ENCODE results near the gene ZBBX.

ZBBX gene

DNA sequence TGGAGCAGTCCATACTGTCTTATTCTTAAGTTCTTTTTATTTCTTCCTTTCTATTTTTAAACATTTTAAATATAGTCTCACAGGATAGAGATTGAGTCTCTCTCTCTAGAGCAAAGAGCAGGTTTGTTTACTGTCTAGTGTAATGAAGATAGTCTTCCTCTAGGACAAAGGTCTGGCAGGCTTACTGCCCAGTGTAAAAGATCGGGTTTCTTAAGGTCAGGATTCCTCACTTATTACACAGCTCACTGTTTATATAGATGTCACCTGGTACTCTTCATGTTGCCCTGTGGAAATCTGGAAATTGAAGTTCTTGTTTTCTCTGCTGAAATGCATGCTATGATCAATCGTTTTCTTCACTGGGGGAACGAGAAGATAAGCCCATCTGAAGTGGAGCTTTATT is 76.0 kb downstream of the ZBBX start:
- Histone ChIP-seq H3K4me3 (ENCODE audit: low read depth in 1 of 2, low read length in 2 of 2) (no peak overlapping the region), H3K27ac (ENCODE audit: low read depth, low read length) (no peak overlapping the region), H3K27me3 (ENCODE audit: control insufficient read depth in 1 of 2, insufficient read depth in 2 of 2, low read length in 2 of 2) (no peaks in the 10 kb centered on the region), H3K4me1 (ENCODE audit: insufficient read depth, low read length) (peaks cover 7% of the 10 kb centered on the region), H3K9me3 (ENCODE audit: low read length) (no peaks in the 10 kb centered on the region), H3K9ac (ENCODE audit: low read length) (no peak overlapping the region), H3K36me3 (ENCODE audit: insufficient read depth, low read length) (no peaks in the 10 kb centered on the region)

DNA sequence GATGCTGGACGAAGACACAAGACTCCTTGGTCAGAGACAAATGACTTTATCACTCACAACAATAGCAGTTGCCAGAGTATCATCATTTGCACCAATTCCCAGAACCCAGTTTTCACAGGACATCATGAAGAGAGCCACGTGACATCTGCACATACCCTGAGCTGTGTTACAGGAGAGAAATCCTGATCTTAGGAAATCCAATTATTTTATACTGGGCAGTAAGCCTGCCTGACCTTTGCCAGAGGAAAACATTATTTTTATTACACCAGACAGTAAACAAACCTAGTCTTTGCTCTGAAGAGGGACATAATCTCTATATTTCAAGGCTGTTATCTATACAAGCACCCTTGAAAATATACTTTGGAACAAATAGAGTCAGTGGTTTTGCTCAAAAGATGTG is 77.4 kb downstream of the ZBBX start:
- Histone ChIP-seq H3K27ac (ENCODE audit: low read depth, low read length) (no peak overlapping the region), H3K4me3 (ENCODE audit: low read depth in 1 of 2, low read length in 2 of 2) (no peak overlapping the region), H3K9me3 (ENCODE audit: low read length) (no peaks in the 10 kb centered on the region)

GRCh38 chr3:167300207-167300606 is 79.9 kb downstream of the ZBBX start:
- Histone ChIP-seq H3K9me3 (ENCODE audit: low read length) (no peaks in the 10 kb centered on the region), H3K4me1 (ENCODE audit: insufficient read depth, low read length) (peaks cover 3% of the 10 kb centered on the region), H3K4me3 (ENCODE audit: low read depth in 1 of 2, low read length in 2 of 2) (no peak overlapping the region), H3K9ac (ENCODE audit: low read length) (no peak overlapping the region), H3K36me3 (ENCODE audit: insufficient read depth, low read length) (no peaks in the 10 kb centered on the region), H3K27ac (ENCODE audit: low read depth, low read length) (no peak overlapping the region), H3K27me3 (ENCODE audit: control insufficient read depth in 1 of 2, insufficient read depth in 2 of 2, low read length in 2 of 2) (no peaks in the 10 kb centered on the region)

More for the DNA sequence above, 77.4 kb downstream of the ZBBX start:
- peaks cover 7% of the 10 kb centered on the region for H3K4me1 ChIP-seq (ENCODE audit: insufficient read depth, low read length)
- H3K9ac ChIP-seq (ENCODE audit: low read length), result no peak overlapping the region
- no peaks in the 10 kb centered on the region for H3K27me3 ChIP-seq (ENCODE audit: control insufficient read depth in 1 of 2, insufficient read depth in 2 of 2, low read length in 2 of 2)
- H3K36me3 ChIP-seq (ENCODE audit: insufficient read depth, low read length), result no peaks in the 10 kb centered on the region

DNA sequence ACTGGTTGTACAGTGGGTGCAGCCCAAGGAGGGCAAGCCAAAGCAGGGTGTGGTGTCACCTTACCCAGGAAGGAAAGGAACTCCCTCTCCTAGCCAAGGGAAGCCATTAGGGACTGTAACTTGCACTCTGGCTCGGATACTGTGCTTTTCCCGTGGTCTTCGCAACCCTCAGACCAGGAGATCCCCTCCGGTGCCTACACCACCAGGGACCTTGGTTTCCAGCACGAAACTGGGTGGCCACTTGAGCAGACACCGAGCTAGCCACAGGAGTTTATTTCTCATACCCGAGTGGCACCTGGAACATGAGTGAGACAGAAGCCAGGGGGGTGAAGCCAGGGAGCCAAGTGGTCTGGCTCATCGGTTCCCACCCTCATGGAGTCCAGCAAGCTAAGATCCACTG is 90.7 kb downstream of the ZBBX start:
- Histone ChIP-seq H3K4me1 (ENCODE audit: insufficient read depth, low read length) (no peaks in the 10 kb centered on the region), H3K27ac (ENCODE audit: low read depth, low read length) (no peak overlapping the region), H3K36me3 (ENCODE audit: insufficient read depth, low read length) (no peaks in the 10 kb centered on the region), H3K9me3 (ENCODE audit: low read length) (no peaks in the 10 kb centered on the region), H3K4me3 (ENCODE audit: low read depth in 1 of 2, low read length in 2 of 2) (no peak overlapping the region), H3K27me3 (ENCODE audit: control insufficient read depth in 1 of 2, insufficient read depth in 2 of 2, low read length in 2 of 2) (no peaks in the 10 kb centered on the region), H3K9ac (ENCODE audit: low read length) (no peak overlapping the region)

- no peak overlapping the region for H3K27ac ChIP-seq (ENCODE audit: low read depth, low read length)
- no peaks in the 10 kb centered on the region for H3K4me1 ChIP-seq (ENCODE audit: insufficient read depth, low read length)
- H3K36me3 ChIP-seq (ENCODE audit: insufficient read depth, low read length), result no peaks in the 10 kb centered on the region
- H3K9me3 ChIP-seq (ENCODE audit: low read length), result no peaks in the 10 kb centered on the region
- no peak overlapping the region for H3K4me3 ChIP-seq (ENCODE audit: low read depth in 1 of 2, low read length in 2 of 2)
- no peak overlapping the region for H3K9ac ChIP-seq (ENCODE audit: low read length)
- no peaks in the 10 kb centered on the region for H3K27me3 ChIP-seq (ENCODE audit: control insufficient read depth in 1 of 2, insufficient read depth in 2 of 2, low read length in 2 of 2)
These were observed 91.4 kb downstream of the ZBBX start for GRCh38 chr3:167288737-167289136.

GRCh38 chr3:167287308-167287707 is 92.8 kb downstream of the ZBBX start:
- Histone ChIP-seq H3K9me3 (ENCODE audit: low read length) (no peaks in the 10 kb centered on the region), H3K4me3 (ENCODE audit: low read depth in 1 of 2, low read length in 2 of 2) (no peak overlapping the region), H3K4me1 (ENCODE audit: insufficient read depth, low read length) (no peaks in the 10 kb centered on the region), H3K27me3 (ENCODE audit: control insufficient read depth in 1 of 2, insufficient read depth in 2 of 2, low read length in 2 of 2) (no peaks in the 10 kb centered on the region), H3K9ac (ENCODE audit: low read length) (no peak overlapping the region), H3K36me3 (ENCODE audit: insufficient read depth, low read length) (no peaks in the 10 kb centered on the region), H3K27ac (ENCODE audit: low read depth, low read length) (no peak overlapping the region)

DNA sequence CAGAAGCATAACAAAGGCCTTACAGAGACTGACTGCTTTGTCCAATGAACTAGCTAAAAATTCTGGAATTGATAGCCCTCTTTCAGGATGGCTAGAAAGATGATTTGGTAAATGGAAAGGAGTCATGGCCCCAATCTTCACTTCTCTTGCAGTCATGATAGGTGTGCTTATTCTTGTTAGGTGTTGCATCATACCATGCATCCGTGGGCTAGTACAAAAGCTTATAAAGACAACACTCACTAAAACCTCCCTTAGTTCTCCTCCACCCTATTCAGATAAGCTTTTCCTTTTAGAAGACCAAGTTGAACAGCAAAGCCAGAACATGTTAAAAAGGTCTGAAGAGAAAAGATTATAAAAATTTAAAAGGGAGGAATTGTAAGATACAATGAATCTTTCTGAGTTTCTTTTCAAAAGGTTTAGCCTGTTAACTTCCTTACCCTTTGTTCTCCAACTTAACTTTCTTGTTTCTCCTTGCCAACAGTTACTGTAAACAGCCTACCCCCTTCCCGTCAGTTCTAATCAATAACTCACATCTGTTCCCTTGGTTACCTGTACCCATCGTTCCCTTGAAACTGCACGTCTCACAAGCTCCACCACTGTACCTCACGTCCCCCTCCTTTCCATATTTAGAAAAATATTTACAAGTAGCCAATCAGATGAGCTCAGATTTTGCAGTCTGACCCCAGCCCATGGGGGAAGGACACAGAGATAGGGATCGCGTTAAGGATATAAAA is 105.8 kb downstream of the ZBBX start:
- H3K36me3 ChIP-seq (ENCODE audit: insufficient read depth, low read length), result no peaks in the 10 kb centered on the region
- no peak overlapping the region for H3K9ac ChIP-seq (ENCODE audit: low read length)
- no peaks in the 10 kb centered on the region for H3K9me3 ChIP-seq (ENCODE audit: low read length)
- no peak overlapping the region for H3K27ac ChIP-seq (ENCODE audit: low read depth, low read length)
- no peaks in the 10 kb centered on the region for H3K27me3 ChIP-seq (ENCODE audit: control insufficient read depth in 1 of 2, insufficient read depth in 2 of 2, low read length in 2 of 2)
- H3K4me1 ChIP-seq (ENCODE audit: insufficient read depth, low read length), result no peaks in the 10 kb centered on the region
- no peak overlapping the region for H3K4me3 ChIP-seq (ENCODE audit: low read depth in 1 of 2, low read length in 2 of 2)

DNA sequence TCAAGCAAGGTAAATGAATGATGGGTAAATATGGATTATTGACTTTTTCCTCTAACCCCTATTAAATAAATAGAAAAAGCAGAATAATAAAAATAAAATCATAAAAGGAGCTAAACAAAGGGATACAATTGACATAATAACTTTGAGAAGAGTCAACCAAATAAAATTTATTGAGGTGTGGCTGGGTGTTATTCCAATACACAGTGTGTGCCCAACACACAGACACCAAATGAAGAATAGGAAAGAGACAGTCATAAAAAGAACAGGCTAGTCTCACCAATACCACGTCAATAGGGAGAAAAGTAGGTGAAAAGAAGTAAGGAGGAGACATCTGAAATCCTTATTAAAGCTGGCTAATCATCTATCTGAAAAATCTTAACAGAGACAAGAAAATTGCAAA is 127.1 kb downstream of the ZBBX start:
- Histone ChIP-seq H3K4me3 (ENCODE audit: low read depth in 1 of 2, low read length in 2 of 2) (no peak overlapping the region), H3K9me3 (ENCODE audit: low read length) (no peaks in the 10 kb centered on the region), H3K9ac (ENCODE audit: low read length) (no peak overlapping the region), H3K4me1 (ENCODE audit: insufficient read depth, low read length) (no peaks in the 10 kb centered on the region), H3K36me3 (ENCODE audit: insufficient read depth, low read length) (no peaks in the 10 kb centered on the region), H3K27me3 (ENCODE audit: control insufficient read depth in 1 of 2, insufficient read depth in 2 of 2, low read length in 2 of 2) (no peaks in the 10 kb centered on the region), H3K27ac (ENCODE audit: low read depth, low read length) (no peak overlapping the region)

DNA sequence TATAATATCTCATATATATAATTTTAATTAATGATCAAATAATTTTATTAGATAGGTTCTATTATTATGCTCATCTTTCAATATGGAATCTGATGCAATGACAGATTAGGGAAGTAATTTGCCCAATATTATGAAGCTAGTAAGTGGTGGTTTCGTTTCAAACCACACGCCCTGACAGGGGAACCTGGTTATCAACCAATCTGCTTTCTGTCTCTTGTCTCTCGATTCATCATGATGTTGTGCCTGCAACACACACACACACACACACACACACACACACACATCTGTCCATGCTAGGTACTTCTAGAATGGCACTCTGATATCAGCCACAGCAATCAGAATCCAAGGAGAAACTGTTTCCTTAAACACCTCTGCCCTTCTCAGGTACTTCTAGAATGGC is 128.4 kb downstream of the ZBBX start:
- Histone ChIP-seq H3K27me3 (ENCODE audit: control insufficient read depth in 1 of 2, insufficient read depth in 2 of 2, low read length in 2 of 2) (no peaks in the 10 kb centered on the region), H3K4me1 (ENCODE audit: insufficient read depth, low read length) (no peaks in the 10 kb centered on the region), H3K9ac (ENCODE audit: low read length) (no peak overlapping the region), H3K27ac (ENCODE audit: low read depth, low read length) (no peak overlapping the region), H3K4me3 (ENCODE audit: low read depth in 1 of 2, low read length in 2 of 2) (no peak overlapping the region), H3K9me3 (ENCODE audit: low read length) (no peaks in the 10 kb centered on the region), H3K36me3 (ENCODE audit: insufficient read depth, low read length) (no peaks in the 10 kb centered on the region)

DNA sequence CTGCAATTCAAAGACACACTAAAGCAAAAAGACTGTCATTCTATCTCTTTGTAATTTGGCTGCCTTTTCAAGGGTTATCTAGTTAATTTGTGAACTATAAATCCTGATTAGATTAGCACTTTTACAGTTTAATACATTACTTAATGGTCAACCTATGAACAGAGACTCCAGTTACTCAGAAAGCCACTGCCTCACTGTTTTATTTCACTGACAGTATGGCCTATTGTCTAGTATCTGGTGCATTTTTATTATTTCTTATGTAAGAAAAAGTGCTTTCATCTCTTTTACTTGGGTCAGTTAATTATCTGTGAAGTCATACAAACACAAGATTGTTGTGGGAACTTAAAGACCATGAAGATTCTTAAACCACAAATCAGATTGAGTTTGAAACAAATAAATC is 133.8 kb downstream of the ZBBX start:
- no peak overlapping the region for H3K27ac ChIP-seq (ENCODE audit: low read depth, low read length)
- H3K9ac ChIP-seq (ENCODE audit: low read length), result no peak overlapping the region
- H3K36me3 ChIP-seq (ENCODE audit: insufficient read depth, low read length), result no peaks in the 10 kb centered on the region
- no peak overlapping the region for H3K4me3 ChIP-seq (ENCODE audit: low read depth in 1 of 2, low read length in 2 of 2)
- no peaks in the 10 kb centered on the region for H3K9me3 ChIP-seq (ENCODE audit: low read length)
- H3K27me3 ChIP-seq (ENCODE audit: control insufficient read depth in 1 of 2, insufficient read depth in 2 of 2, low read length in 2 of 2), result no peaks in the 10 kb centered on the region
- H3K4me1 ChIP-seq (ENCODE audit: insufficient read depth, low read length), result no peaks in the 10 kb centered on the region

DNA sequence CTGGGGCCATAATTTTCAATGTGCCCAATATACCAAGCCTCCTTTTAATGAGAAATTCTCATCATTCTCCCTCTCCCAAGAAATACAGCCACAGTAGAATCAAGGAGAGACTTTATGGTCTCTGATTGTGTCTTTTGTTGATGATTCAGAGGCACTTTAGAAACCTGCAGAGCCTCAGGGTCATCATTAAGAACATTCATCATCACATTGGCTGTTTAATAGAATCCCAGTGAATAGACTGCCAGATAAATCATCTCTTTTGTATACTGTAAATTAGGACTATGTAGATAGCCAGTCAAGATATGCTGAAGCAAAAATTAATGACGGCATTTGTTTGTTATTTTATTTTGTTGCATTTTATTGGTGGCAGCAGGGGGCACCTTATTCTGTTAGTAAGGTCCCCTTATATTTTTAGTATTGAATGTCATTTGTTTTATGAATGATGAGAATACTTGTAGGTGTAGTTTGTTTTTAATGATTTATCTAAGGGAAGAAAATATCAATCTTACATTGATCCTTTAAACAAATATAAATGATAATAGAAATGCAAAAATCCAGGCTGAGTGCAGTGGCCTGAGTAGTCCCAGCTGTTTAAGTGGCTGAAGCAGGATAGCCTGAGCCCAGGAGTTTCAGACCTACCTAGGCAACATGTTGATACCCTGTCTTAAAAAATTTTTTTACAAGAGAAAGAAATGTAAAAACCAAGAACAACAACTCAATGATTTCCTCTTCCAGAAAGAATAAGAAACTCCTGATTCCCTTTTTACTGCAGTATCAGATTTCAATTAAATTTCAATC is 138.8 kb downstream of the ZBBX start:
- H3K27ac ChIP-seq (ENCODE audit: low read depth, low read length), result no peak overlapping the region
- H3K4me1 ChIP-seq (ENCODE audit: insufficient read depth, low read length), result no peaks in the 10 kb centered on the region
- H3K27me3 ChIP-seq (ENCODE audit: control insufficient read depth in 1 of 2, insufficient read depth in 2 of 2, low read length in 2 of 2), result no peaks in the 10 kb centered on the region
- no peaks in the 10 kb centered on the region for H3K9me3 ChIP-seq (ENCODE audit: low read length)
- H3K9ac ChIP-seq (ENCODE audit: low read length), result no peak overlapping the region
- no peaks in the 10 kb centered on the region for H3K36me3 ChIP-seq (ENCODE audit: insufficient read depth, low read length)
- H3K4me3 ChIP-seq (ENCODE audit: low read depth in 1 of 2, low read length in 2 of 2), result no peak overlapping the region

GRCh38 chr3:167228135-167228534 is 152.0 kb downstream of the ZBBX start:
- Histone ChIP-seq H3K4me1 (ENCODE audit: insufficient read depth, low read length) (no peaks in the 10 kb centered on the region), H3K27ac (ENCODE audit: low read depth, low read length) (no peak overlapping the region), H3K9ac (ENCODE audit: low read length) (no peak overlapping the region), H3K4me3 (ENCODE audit: low read depth in 1 of 2, low read length in 2 of 2) (no peak overlapping the region), H3K36me3 (ENCODE audit: insufficient read depth, low read length) (no peaks in the 10 kb centered on the region), H3K27me3 (ENCODE audit: control insufficient read depth in 1 of 2, insufficient read depth in 2 of 2, low read length in 2 of 2) (no peaks in the 10 kb centered on the region), H3K9me3 (ENCODE audit: low read length) (no peaks in the 10 kb centered on the region)

Measured in muscle layer of colon (tissue), 2 donors.